Measurements from ENCODE around the gene IGSF21.

IGSF21 gene

GRCh38 chr1:18312961-18313360, 205.4 kb downstream of the IGSF21 start:
- no peak for DNase-seq (ENCODE audit: low read depth)
- no peak overlapping the region for H3K4me3 ChIP-seq (ENCODE audit: low read length)
- no peak for TF ChIP-seq CTCF (IDR thresholded peaks at IDR 0.05; ENCODE audit: insufficient read depth, low read depth, low read length, missing control alignments)

- no peak overlapping the region for H3K4me3 ChIP-seq (ENCODE audit: low read length)
- TF ChIP-seq CTCF (IDR thresholded peaks at IDR 0.05; ENCODE audit: insufficient read depth, low read depth, low read length, missing control alignments), result no peak
- no peak for DNase-seq (ENCODE audit: low read depth)
Observed at GRCh38 chr1:18313523-18313922, 205.9 kb downstream of the IGSF21 start.

- no peak overlapping the region for H3K4me3 ChIP-seq (ENCODE audit: low read length)
- TF ChIP-seq CTCF (IDR thresholded peaks at IDR 0.05; ENCODE audit: insufficient read depth, low read depth, low read length, missing control alignments), result no peak
- no peak for DNase-seq (ENCODE audit: low read depth)
Observed at GRCh38 chr1:18314399-18314798, 206.8 kb downstream of the IGSF21 start.

- DNase-seq (ENCODE audit: low read depth), result no peak
- no peak for TF ChIP-seq CTCF (IDR thresholded peaks at IDR 0.05; ENCODE audit: insufficient read depth, low read depth, low read length, missing control alignments)
- H3K4me3 ChIP-seq (ENCODE audit: low read length), result no peak overlapping the region
Observed at GRCh38 chr1:18315449-18315848, 207.9 kb downstream of the IGSF21 start.

- TF ChIP-seq CTCF (IDR thresholded peaks at IDR 0.05; ENCODE audit: insufficient read depth, low read depth, low read length, missing control alignments), result no peak
- H3K4me3 ChIP-seq (ENCODE audit: low read length), result no peak overlapping the region
- no peak for DNase-seq (ENCODE audit: low read depth)
Observed at GRCh38 chr1:18316764-18317163, 209.2 kb downstream of the IGSF21 start.

GRCh38 chr1:18319099-18319498, 211.5 kb downstream of the IGSF21 start:
- no peak overlapping the region for H3K4me3 ChIP-seq (ENCODE audit: low read length)
- DNase-seq (ENCODE audit: low read depth), result no peak
- no peak for TF ChIP-seq CTCF (IDR thresholded peaks at IDR 0.05; ENCODE audit: insufficient read depth, low read depth, low read length, missing control alignments)

GRCh38 chr1:18320051-18320450, 212.5 kb downstream of the IGSF21 start:
- H3K4me3 ChIP-seq (ENCODE audit: low read length), result no peak overlapping the region
- no peak for DNase-seq (ENCODE audit: low read depth)
- TF ChIP-seq CTCF (IDR thresholded peaks at IDR 0.05; ENCODE audit: insufficient read depth, low read depth, low read length, missing control alignments), result no peak

Data from epithelial cell of esophagus (primary cell).